ENCODE data around the gene RABGAP1L.

RABGAP1L gene

DNA sequence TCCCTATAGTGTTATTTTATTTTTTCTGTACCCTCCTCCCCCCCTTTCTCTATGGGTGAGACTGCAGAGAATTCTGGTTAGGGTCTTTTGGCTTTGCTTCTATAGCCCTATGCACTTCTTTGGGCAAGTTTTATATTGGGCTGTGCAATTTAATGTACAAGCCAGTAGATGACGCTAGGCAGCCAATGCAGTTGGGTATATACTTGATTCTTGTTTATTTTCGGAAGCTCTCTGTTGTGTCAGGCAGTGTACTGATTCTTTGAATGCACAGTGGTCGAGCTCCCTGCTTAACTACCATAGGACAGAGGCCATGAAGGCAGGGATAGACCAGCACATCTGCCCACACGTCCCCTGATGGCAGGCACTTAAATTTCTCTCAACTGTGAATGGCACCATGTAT, 254.3 kb downstream of the RABGAP1L start:
- in situ Hi-C loops (cut with HindIII; ENCODE audit: low pct_ligation_motif_present, low sequenced_read_pairs) = no loop called here

DNA sequence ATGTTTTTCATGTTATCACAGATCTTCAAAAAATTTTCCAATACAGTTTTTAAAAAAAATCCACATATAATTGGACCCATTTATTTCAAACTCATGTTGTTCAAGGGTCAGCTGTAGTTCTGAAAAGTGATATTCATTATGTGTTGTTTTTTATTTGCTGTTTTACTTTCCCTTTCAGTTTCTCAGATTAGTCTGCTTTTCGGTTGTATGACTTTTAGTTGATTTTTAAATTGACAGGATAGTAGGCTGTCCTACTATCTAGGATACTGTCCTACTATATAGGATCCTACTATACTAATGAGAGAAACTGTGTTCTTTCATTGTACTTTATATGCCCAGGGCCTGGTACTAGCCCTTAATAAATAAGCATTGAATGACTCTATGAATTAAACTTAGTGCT, 254.9 kb downstream of the RABGAP1L start:
- no peak overlapping the region for H3K27ac ChIP-seq
- no peak for DNase-seq
- no peaks in the 10 kb centered on the region for H3K36me3 ChIP-seq (replicated peaks)
- in situ Hi-C loops (cut with HindIII; ENCODE audit: low pct_ligation_motif_present, low sequenced_read_pairs) = no loop called here
- TF ChIP-seq, protein P1, sequence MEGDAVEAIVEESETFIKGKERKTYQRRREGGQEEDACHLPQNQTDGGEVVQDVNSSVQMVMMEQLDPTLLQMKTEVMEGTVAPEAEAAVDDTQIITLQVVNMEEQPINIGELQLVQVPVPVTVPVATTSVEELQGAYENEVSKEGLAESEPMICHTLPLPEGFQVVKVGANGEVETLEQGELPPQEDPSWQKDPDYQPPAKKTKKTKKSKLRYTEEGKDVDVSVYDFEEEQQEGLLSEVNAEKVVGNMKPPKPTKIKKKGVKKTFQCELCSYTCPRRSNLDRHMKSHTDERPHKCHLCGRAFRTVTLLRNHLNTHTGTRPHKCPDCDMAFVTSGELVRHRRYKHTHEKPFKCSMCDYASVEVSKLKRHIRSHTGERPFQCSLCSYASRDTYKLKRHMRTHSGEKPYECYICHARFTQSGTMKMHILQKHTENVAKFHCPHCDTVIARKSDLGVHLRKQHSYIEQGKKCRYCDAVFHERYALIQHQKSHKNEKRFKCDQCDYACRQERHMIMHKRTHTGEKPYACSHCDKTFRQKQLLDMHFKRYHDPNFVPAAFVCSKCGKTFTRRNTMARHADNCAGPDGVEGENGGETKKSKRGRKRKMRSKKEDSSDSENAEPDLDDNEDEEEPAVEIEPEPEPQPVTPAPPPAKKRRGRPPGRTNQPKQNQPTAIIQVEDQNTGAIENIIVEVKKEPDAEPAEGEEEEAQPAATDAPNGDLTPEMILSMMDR (IDR thresholded peaks at IDR 0.05; ENCODE audit: low read depth, low read length, missing control alignments) = no peak
- no peak overlapping the region for H3K4me3 ChIP-seq (ENCODE audit: low read depth, low read length)
- H3K27me3 ChIP-seq (replicated peaks) = no peaks in the 10 kb centered on the region

More for the DNA sequence above, 254.3 kb downstream of the RABGAP1L start:
- DNase-seq = no peak
- H3K4me3 ChIP-seq (ENCODE audit: low read depth, low read length) = no peak overlapping the region
- H3K27ac ChIP-seq = no peak overlapping the region
- no peaks in the 10 kb centered on the region for H3K36me3 ChIP-seq (replicated peaks)
- TF ChIP-seq, protein P1 (IDR thresholded peaks at IDR 0.05; ENCODE audit: low read depth, low read length, missing control alignments) = peak; percentile 40
- no peaks in the 10 kb centered on the region for H3K27me3 ChIP-seq (replicated peaks)

DNA sequence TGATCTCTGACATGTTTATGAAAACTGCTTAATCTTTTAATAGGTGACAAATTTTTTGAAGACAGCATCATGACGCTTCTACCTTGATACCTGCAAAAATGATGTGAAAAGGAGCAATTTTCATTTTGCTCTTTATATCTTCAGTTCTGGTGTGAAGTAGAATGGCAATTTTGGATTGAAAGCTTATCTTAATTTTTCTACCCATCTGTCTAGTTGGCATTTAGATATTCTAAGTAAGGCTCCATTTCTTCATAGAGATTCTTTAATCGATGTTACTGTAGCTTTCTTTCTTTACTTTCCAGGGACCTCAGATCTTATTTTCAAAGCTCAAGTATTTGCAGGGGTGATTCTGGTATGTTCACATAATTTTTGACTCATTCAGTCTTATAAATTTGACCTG, 256.2 kb downstream of the RABGAP1L start:
- no peak overlapping the region for H3K27ac ChIP-seq
- TF ChIP-seq, protein P1 (IDR thresholded peaks at IDR 0.05; ENCODE audit: low read depth, low read length, missing control alignments) = no peak

GRCh38 chr1:174417921-174418320, 258.6 kb downstream of the RABGAP1L start:
- H3K4me3 ChIP-seq (ENCODE audit: low read depth, low read length) = no peak overlapping the region
- H3K27me3 ChIP-seq (replicated peaks) = no peaks in the 10 kb centered on the region
- no peak for DNase-seq
- H3K27ac ChIP-seq = no peak overlapping the region
- in situ Hi-C loops (cut with HindIII; ENCODE audit: low pct_ligation_motif_present, low sequenced_read_pairs) = no loop called here
- no peaks in the 10 kb centered on the region for H3K36me3 ChIP-seq (replicated peaks)
- TF ChIP-seq, protein P1 (IDR thresholded peaks at IDR 0.05; ENCODE audit: low read depth, low read length, missing control alignments) = no peak

More for the DNA sequence above, 256.2 kb downstream of the RABGAP1L start:
- in situ Hi-C loops (cut with HindIII; ENCODE audit: low pct_ligation_motif_present, low sequenced_read_pairs) = no loop called here
- H3K27me3 ChIP-seq (replicated peaks) = no peaks in the 10 kb centered on the region
- H3K4me3 ChIP-seq (ENCODE audit: low read depth, low read length) = no peak overlapping the region
- no peaks in the 10 kb centered on the region for H3K36me3 ChIP-seq (replicated peaks)
- no peak for DNase-seq

DNA sequence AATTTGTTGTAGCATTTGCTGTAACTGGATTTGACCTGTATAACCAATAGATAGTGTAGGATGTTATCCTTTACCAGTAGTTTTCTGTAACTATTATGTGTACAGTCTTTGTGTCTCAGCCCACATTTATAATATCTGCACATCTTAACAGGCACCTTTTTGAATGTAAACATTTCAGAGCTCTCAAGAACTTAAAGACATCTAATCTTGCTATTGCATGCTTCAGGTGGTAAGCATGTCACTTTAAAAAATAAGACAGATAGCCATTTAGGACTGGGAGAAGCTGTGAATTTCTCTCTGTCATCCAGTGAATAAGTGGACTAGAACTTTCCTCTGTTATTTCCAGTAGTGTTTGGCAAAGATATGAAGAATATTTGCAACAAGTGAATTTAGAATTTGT, 265.8 kb downstream of the RABGAP1L start:
- Histone ChIP-seq H3K36me3 (replicated peaks) (no peaks in the 10 kb centered on the region), H3K4me3 (ENCODE audit: low read depth, low read length) (no peak overlapping the region), H3K27me3 (replicated peaks) (no peaks in the 10 kb centered on the region), H3K27ac (no peak overlapping the region)
- no peak for DNase-seq
- in situ Hi-C loops (cut with HindIII; ENCODE audit: low pct_ligation_motif_present, low sequenced_read_pairs) = no loop called here
- TF ChIP-seq, protein P1 (IDR thresholded peaks at IDR 0.05; ENCODE audit: low read depth, low read length, missing control alignments) = no peak

GRCh38 chr1:174426153-174426552, 266.8 kb downstream of the RABGAP1L start:
- Histone ChIP-seq H3K4me3 (ENCODE audit: low read depth, low read length) (no peak overlapping the region), H3K27me3 (replicated peaks) (no peaks in the 10 kb centered on the region), H3K27ac (no peak overlapping the region), H3K36me3 (replicated peaks) (no peaks in the 10 kb centered on the region)
- DNase-seq = no peak
- in situ Hi-C loops (cut with HindIII; ENCODE audit: low pct_ligation_motif_present, low sequenced_read_pairs) = no loop called here
- TF ChIP-seq, protein P1 (IDR thresholded peaks at IDR 0.05; ENCODE audit: low read depth, low read length, missing control alignments) = no peak
